ENCODE results near the gene SETDB1. TPM values are rescaled to one million over a fixed set of nuclear protein-coding genes. Genes with fewer than 3 reads are reported as not detected.

SETDB1 gene
- total RNA-seq, 1 donor from 2014 or later: 79.5 TPM

DNA sequence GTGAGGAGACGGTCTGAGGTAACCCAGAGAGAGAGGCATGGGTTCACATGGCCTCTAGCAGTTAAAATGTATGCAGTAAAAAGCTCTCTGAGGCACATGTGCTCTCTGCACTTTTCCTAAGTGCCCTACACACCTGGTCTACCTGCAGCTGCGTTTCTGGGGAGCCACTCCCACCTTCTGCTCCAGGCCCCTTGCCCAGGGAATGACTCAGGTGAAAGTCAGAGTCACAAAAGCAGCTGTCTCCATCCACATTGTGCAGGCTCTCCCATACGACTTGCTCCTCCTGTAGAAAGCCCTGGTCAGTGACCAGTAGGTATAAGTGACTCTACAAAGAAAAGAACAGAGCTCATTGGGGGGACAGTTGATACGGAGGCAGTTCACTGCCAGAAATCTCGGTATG, 71.8 kb downstream of the SETDB1 start:
- H3K27ac Mint-ChIP-seq: no peak overlapping the region
- no peak for TF ChIP-seq EZH2phosphoT487 (IDR thresholded peaks at IDR 0.05)
- no peak for TF ChIP-seq CTCF (IDR thresholded peaks at IDR 0.05)
- TF ChIP-seq EZH2 (IDR thresholded peaks at IDR 0.05): no peak
- no peak overlapping the region for H3K9ac ChIP-seq
- no peaks in the 10 kb centered on the region for H3K36me3 ChIP-seq
- no peaks in the 10 kb centered on the region for H3K27me3 ChIP-seq
- DNase-seq (ENCODE audit: low spot score): no peak
- H4K20me1 ChIP-seq (ENCODE audit: low read depth): no peaks in the 10 kb centered on the region
- H3K36me3 Mint-ChIP-seq: peaks cover 18% of the 10 kb centered on the region
- peaks cover 10% of the 10 kb centered on the region for H3K4me1 Mint-ChIP-seq
- H3F3A ChIP-seq (ENCODE audit: low read depth): no peaks in the 10 kb centered on the region
- H3K9me3 Mint-ChIP-seq: no peaks in the 10 kb centered on the region
- H3K4me3 ChIP-seq: no peak overlapping the region
- H2AFZ ChIP-seq (replicated peaks): no peak overlapping the region
- H3K4me1 ChIP-seq: peaks cover 3% of the 10 kb centered on the region
- no peaks in the 10 kb centered on the region for H3K9me3 ChIP-seq (ENCODE audit: low read depth)
- peaks cover 3% of the 10 kb centered on the region for H3K27me3 Mint-ChIP-seq (ENCODE audit: insufficient read depth, low read depth)
- no peak overlapping the region for H3K4me2 ChIP-seq
- H3K79me2 ChIP-seq (ENCODE audit: low read depth): no peaks in the 10 kb centered on the region
- no peak overlapping the region for H3K27ac ChIP-seq
- H3K4me3 Mint-ChIP-seq: no peak overlapping the region

DNA sequence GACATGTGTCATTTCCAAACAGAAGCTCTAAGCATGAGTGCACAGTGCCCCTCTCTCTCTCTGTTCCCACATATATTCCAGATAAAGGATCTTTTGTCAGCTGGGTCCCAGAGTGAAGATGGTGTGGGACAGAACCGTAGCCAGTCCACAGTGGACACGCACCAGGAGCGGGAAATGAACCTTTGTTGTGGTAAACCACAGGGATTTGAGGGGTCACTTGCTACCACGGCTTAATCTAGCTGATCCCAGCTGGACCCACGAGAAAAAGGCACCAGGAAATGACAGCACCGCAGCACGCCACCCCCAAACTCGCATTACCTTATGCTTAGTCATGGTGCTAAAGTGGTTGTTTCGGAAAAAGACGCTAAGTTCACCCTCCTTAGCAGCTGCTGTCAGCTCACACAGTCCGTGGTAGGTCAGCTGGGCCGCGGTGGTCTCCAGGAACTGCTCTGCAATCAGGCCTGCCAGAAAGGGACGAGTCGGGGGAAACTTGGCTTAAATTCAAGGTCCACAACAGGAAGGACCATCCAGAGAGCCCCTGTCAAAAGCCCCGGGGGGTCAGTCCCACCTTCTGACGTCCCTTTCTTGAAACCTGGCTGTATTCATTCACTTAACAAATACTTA, 73.0 kb downstream of the SETDB1 start:
- Mint-ChIP-seq H3K9me3 (no peaks in the 10 kb centered on the region), H3K4me3 (no peak overlapping the region), H3K27ac (no peak overlapping the region), H3K4me1 (peaks cover 12% of the 10 kb centered on the region), H3K36me3 (peaks cover 18% of the 10 kb centered on the region), H3K27me3 (ENCODE audit: insufficient read depth, low read depth) (peaks cover 3% of the 10 kb centered on the region)
- H3K4me3 ChIP-seq: no peak overlapping the region
- DNase-seq (ENCODE audit: low spot score): no peak
- TF ChIP-seq EZH2 (IDR thresholded peaks at IDR 0.05) (no peak), CTCF (IDR thresholded peaks at IDR 0.05) (no peak), EZH2phosphoT487 (IDR thresholded peaks at IDR 0.05) (no peak)
- peaks cover 3% of the 10 kb centered on the region for H3K4me1 ChIP-seq
- H3F3A ChIP-seq (ENCODE audit: low read depth): no peaks in the 10 kb centered on the region
- H3K9ac ChIP-seq: no peak overlapping the region
- no peaks in the 10 kb centered on the region for H4K20me1 ChIP-seq (ENCODE audit: low read depth)
- no peaks in the 10 kb centered on the region for H3K9me3 ChIP-seq (ENCODE audit: low read depth)
- H3K79me2 ChIP-seq (ENCODE audit: low read depth): no peaks in the 10 kb centered on the region
- no peak overlapping the region for H3K4me2 ChIP-seq
- no peaks in the 10 kb centered on the region for H3K27me3 ChIP-seq
- H2AFZ ChIP-seq (replicated peaks): no peak overlapping the region
- H3K27ac ChIP-seq: no peak overlapping the region
- H3K36me3 ChIP-seq: no peaks in the 10 kb centered on the region

- Histone ChIP-seq H3F3A (ENCODE audit: low read depth) (no peaks in the 10 kb centered on the region), H4K20me1 (ENCODE audit: low read depth) (no peaks in the 10 kb centered on the region), H3K4me2 (no peak overlapping the region), H3K27ac (no peak overlapping the region), H3K36me3 (no peaks in the 10 kb centered on the region), H3K79me2 (ENCODE audit: low read depth) (no peaks in the 10 kb centered on the region), H2AFZ (replicated peaks) (no peak overlapping the region), H3K9me3 (ENCODE audit: low read depth) (no peaks in the 10 kb centered on the region), H3K4me3 (no peak overlapping the region), H3K27me3 (no peaks in the 10 kb centered on the region), H3K4me1 (peaks cover 3% of the 10 kb centered on the region), H3K9ac (no peak overlapping the region)
- TF ChIP-seq EZH2 (IDR thresholded peaks at IDR 0.05): no peak
- TF ChIP-seq EZH2phosphoT487 (IDR thresholded peaks at IDR 0.05): no peak
- TF ChIP-seq CTCF (IDR thresholded peaks at IDR 0.05): no peak
- H3K4me1 Mint-ChIP-seq: peaks cover 18% of the 10 kb centered on the region
- H3K27ac Mint-ChIP-seq: no peak overlapping the region
- H3K4me3 Mint-ChIP-seq: no peak overlapping the region
- no peaks in the 10 kb centered on the region for H3K9me3 Mint-ChIP-seq
- peaks cover 3% of the 10 kb centered on the region for H3K27me3 Mint-ChIP-seq (ENCODE audit: insufficient read depth, low read depth)
- DNase-seq (ENCODE audit: low spot score): no peak
- H3K36me3 Mint-ChIP-seq: peaks cover 18% of the 10 kb centered on the region
Observed at GRCh38 chr1:150999926-151000325, 73.8 kb downstream of the SETDB1 start.

All from neural progenitor cell (in vitro differentiated cells).